Measurements from ENCODE around the gene TBCK.

The TBCK gene

GRCh38 chr4:106095408-106095807 is 220.6 kb downstream of the TBCK start:
- no peak for TF ChIP-seq CTCF (IDR thresholded peaks at IDR 0.05; ENCODE audit: low read depth, low read length)
- H3K4me3 ChIP-seq (replicated peaks in 1 of 2; ENCODE audit: low read depth in 2 of 2, low read length in 2 of 2), result no peak overlapping the region
- peak; percentile 5 to 18 for DNase-seq (ENCODE audit: low read depth in 2 of 2)

GRCh38 chr4:106092361-106093040 is 223.5 kb downstream of the TBCK start:
- no peak for TF ChIP-seq CTCF (IDR thresholded peaks at IDR 0.05; ENCODE audit: low read depth, low read length)
- DNase-seq (ENCODE audit: low read depth in 2 of 2), result no peak
- no peak overlapping the region for H3K4me3 ChIP-seq (replicated peaks in 1 of 2; ENCODE audit: low read depth in 2 of 2, low read length in 2 of 2)

- no peak for DNase-seq (ENCODE audit: low read depth in 2 of 2)
- H3K4me3 ChIP-seq (replicated peaks in 1 of 2; ENCODE audit: low read depth in 2 of 2, low read length in 2 of 2), result no peak overlapping the region
- no peak for TF ChIP-seq CTCF (IDR thresholded peaks at IDR 0.05; ENCODE audit: low read depth, low read length)
These were observed 225.2 kb downstream of the TBCK start for GRCh38 chr4:106090826-106091225.

- DNase-seq (ENCODE audit: low read depth in 2 of 2), result no peak
- no peak for TF ChIP-seq CTCF (IDR thresholded peaks at IDR 0.05; ENCODE audit: low read depth, low read length)
- H3K4me3 ChIP-seq (replicated peaks in 1 of 2; ENCODE audit: low read depth in 2 of 2, low read length in 2 of 2), result no peak overlapping the region
These were observed 232.9 kb downstream of the TBCK start for GRCh38 chr4:106083065-106083464.

- peak in 1 of 2 donors; percentile 45 for DNase-seq (ENCODE audit: low read depth in 2 of 2)
- H3K4me3 ChIP-seq (replicated peaks in 1 of 2; ENCODE audit: low read depth in 2 of 2, low read length in 2 of 2), result no peak overlapping the region
- TF ChIP-seq CTCF (IDR thresholded peaks at IDR 0.05; ENCODE audit: low read depth, low read length), result no peak
These were observed 235.6 kb downstream of the TBCK start for GRCh38 chr4:106080376-106080775.

- DNase-seq (ENCODE audit: low read depth in 2 of 2), result no peak
- no peak overlapping the region for H3K4me3 ChIP-seq (replicated peaks in 1 of 2; ENCODE audit: low read depth in 2 of 2, low read length in 2 of 2)
- TF ChIP-seq CTCF (IDR thresholded peaks at IDR 0.05; ENCODE audit: low read depth, low read length), result no peak
These were observed 236.4 kb downstream of the TBCK start for GRCh38 chr4:106079616-106080015.

GRCh38 chr4:106065018-106065417 is 251.0 kb downstream of the TBCK start:
- no peak for DNase-seq (ENCODE audit: low read depth in 2 of 2)
- TF ChIP-seq CTCF (IDR thresholded peaks at IDR 0.05; ENCODE audit: low read depth, low read length), result no peak
- H3K4me3 ChIP-seq (replicated peaks in 1 of 2; ENCODE audit: low read depth in 2 of 2, low read length in 2 of 2), result no peak overlapping the region
